DND-41 (cell line): Measurements from ENCODE around the gene PIK3R4.

ENCODE experiments used
- ATAC-seq: fragments of 200-7000 bp; cut with Tn5 transposase; 3 replicates; pipeline ENCODE4 v1.9.1; 2021; ENCODE audit warnings: low read depth; ENCODE audit not compliant: insufficient read depth
- DNase-seq: peaks from one replicate; pipeline ENCODE4 v3.0.0-alpha.2; 2020
- H2AFZ ChIP-seq: 2 replicates; pipeline ENCODE4 v1.6.0; 2012; ENCODE audit warnings: low read depth, low read length
- H3K27ac ChIP-seq: 2 replicates; pipeline ENCODE4 v1.5.1; 2012; ENCODE audit warnings: low read length, inconsistent platforms
- H3K27me3 ChIP-seq: fragments of 200-600 bp; sonication (generic); 2 replicates; pipeline ENCODE4 v1.6.0; 2012; ENCODE audit warnings: low read length, mild to moderate bottlenecking, inconsistent platforms; ENCODE audit not compliant: insufficient read depth, poor library complexity
- H3K36me3 ChIP-seq: 2 replicates; pipeline ENCODE4 v1.5.1; 2012; ENCODE audit warnings: low read length, inconsistent platforms; ENCODE audit not compliant: insufficient read depth
- H3K4me1 ChIP-seq: 2 replicates; pipeline ENCODE4 v1.5.1; 2012; ENCODE audit warnings: mild to moderate bottlenecking, low read length; ENCODE audit not compliant: insufficient read depth
- H3K4me2 ChIP-seq: 2 replicates; pipeline ENCODE4 v1.6.0; 2012; ENCODE audit warnings: mild to moderate bottlenecking, moderate library complexity, low read length, inconsistent platforms; ENCODE audit not compliant: insufficient read depth
- H3K4me3 ChIP-seq, 2 experiments: fragments of 200-600 bp in 1 of 2; shearing (Covaris generic) in 1 of 2; 2 replicates each; pipeline ENCODE4 v1.5.1; 2012 to 2016; ENCODE audit warnings: inconsistent platforms in 2 of 2, low read length in 2 of 2, mild to moderate bottlenecking in 2 of 2, low read depth in 1 of 2, moderate library complexity in 1 of 2
- H3K79me2 ChIP-seq: 2 replicates; pipeline ENCODE4 v1.6.0; 2012; ENCODE audit warnings: low read length, inconsistent platforms; ENCODE audit not compliant: insufficient read depth
- H3K9ac ChIP-seq: 2 replicates; pipeline ENCODE4 v1.6.0; 2012; ENCODE audit warnings: low read depth, mild to moderate bottlenecking, inconsistent platforms, low read length, moderate library complexity
- H3K9me3 ChIP-seq: 2 replicates; pipeline ENCODE4 v1.5.1; 2012; ENCODE audit warnings: low read length, moderate library complexity, mild to moderate bottlenecking, inconsistent platforms; ENCODE audit not compliant: insufficient read depth, severe bottlenecking
- H4K20me1 ChIP-seq: 2 replicates; pipeline ENCODE4 v1.6.0; 2012; ENCODE audit warnings: low read length; ENCODE audit not compliant: insufficient read depth
- EZH2 ChIP-seq: IDR thresholded peaks from 3 replicates; pipeline ENCODE4 v1.6.1; 2012; ENCODE audit warnings: borderline replicate concordance, low read depth, mild to moderate bottlenecking, moderate library complexity, low read length, inconsistent platforms; ENCODE audit not compliant: severe bottlenecking
- TF ChIP-seq, protein P1 (sequence below): IDR thresholded peaks from 2 replicates; pipeline ENCODE4 v1.5.1; 2012; ENCODE audit warnings: borderline replicate concordance, low read length, moderate library complexity, mild to moderate bottlenecking; ENCODE audit not compliant: poor library complexity, severe bottlenecking; ENCODE audit errors: extremely low read depth

The PIK3R4 gene

DNA sequence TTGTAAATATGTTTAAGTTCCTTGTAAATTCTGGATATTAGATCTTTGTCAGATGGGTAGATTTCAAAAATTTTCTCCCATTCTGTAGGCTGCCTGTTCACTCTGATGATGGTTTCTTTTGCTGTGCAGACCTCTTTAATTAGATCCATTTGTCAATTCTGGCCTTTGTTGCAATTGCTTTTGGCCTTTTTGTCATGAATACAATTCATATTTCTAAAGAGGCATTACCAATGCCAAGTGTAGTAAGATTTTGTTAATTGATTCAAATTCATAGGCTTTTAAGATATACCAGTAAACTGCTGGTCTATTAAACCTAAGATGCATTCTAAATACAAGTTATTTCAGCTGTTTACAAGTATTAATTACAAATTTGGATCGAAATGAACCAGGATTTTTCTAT is 31.0 kb downstream of the PIK3R4 start:
- Histone ChIP-seq H3K79me2 (no peaks in the 10 kb centered on the region), H3K27ac (no peak overlapping the region), H3K4me1 (no peaks in the 10 kb centered on the region), H2AFZ (no peak overlapping the region), H3K9me3 (no peaks in the 10 kb centered on the region), H3K9ac (no peak overlapping the region), H4K20me1 (no peaks in the 10 kb centered on the region), H3K27me3 (no peaks in the 10 kb centered on the region), H3K4me3 (no peak overlapping the region), H3K36me3 (peaks cover 40% of the 10 kb centered on the region), H3K4me2 (no peak overlapping the region)
- DNase-seq = no peak
- TF ChIP-seq, protein P1, sequence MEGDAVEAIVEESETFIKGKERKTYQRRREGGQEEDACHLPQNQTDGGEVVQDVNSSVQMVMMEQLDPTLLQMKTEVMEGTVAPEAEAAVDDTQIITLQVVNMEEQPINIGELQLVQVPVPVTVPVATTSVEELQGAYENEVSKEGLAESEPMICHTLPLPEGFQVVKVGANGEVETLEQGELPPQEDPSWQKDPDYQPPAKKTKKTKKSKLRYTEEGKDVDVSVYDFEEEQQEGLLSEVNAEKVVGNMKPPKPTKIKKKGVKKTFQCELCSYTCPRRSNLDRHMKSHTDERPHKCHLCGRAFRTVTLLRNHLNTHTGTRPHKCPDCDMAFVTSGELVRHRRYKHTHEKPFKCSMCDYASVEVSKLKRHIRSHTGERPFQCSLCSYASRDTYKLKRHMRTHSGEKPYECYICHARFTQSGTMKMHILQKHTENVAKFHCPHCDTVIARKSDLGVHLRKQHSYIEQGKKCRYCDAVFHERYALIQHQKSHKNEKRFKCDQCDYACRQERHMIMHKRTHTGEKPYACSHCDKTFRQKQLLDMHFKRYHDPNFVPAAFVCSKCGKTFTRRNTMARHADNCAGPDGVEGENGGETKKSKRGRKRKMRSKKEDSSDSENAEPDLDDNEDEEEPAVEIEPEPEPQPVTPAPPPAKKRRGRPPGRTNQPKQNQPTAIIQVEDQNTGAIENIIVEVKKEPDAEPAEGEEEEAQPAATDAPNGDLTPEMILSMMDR = no peak
- no peak for TF ChIP-seq EZH2
- no peak for ATAC-seq

DNA sequence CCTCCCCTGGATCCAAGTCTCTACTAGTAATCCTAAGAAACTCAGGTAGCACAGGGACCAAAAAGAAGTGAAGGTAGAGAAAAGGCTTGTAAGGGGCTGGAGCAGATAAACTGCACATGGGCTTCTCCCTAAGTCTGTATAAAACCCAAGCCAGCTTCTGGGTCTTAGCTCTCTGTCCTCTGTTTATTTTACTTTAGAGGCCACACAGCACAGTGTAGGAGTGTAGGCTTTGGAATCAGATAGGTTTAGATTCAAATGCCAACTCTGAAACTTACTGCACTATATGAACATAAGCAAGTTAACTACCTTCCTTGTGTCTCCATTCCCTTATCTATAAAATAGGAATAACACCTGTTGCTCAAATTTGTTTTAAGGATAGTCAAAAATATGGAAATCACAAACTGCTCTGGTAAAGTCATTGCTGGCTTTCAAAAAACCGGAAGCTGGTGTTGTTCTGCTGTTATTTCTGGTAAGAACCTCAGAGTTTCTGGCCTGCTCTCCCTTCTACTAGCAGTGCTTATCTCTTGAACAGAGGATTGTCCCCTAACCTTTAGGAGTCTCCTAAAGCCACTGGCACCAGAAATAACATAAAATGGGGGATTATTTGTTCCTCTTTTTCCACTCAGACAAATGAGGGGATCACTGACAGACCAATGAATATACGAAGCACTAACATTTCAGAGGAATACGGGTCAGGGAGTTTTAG is 33.8 kb downstream of the PIK3R4 start:
- no peak for DNase-seq
- no peak for ATAC-seq

DNA sequence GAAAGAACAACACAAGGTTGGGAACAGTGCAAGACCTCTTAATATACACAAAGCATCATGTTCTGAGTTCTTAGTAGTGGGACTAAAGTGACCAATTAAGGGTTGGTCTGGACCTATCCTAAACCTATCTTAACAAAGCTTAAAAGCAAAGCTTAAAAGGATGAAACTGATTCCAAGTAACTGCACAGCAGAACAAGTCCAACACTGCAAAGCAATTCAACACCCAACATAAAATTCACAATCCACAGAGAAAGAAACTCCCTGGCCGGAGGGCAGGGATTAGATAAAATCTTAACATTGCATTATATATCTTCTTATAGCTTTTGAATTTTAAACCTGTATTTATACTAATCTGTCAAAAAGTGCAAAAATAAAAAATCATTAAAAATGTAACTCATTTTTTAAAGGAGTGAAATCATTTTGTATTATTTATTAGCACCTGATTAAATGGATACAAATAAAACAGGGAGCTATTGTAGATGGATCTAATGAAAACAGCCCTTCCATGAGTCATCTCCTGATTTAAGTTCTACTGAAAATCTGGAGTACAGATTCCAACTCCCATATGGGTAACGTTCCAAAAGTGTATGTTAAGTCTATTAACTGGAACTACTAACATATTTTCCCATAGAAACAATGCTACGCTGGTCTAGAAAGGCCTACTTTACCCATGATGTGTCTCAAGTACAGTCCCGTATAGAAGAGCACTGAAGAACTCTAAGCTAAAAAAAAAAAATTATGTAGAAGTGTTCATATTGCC is 34.9 kb downstream of the PIK3R4 start:
- H3K27me3 ChIP-seq = no peaks in the 10 kb centered on the region
- H3K4me1 ChIP-seq = no peaks in the 10 kb centered on the region
- TF ChIP-seq EZH2 = no peak
- TF ChIP-seq, protein P1 = no peak
- no peak overlapping the region for H3K9ac ChIP-seq
- no peaks in the 10 kb centered on the region for H3K9me3 ChIP-seq
- H3K4me3 ChIP-seq = no peak overlapping the region
- no peak overlapping the region for H3K27ac ChIP-seq
- peaks cover 45% of the 10 kb centered on the region for H3K36me3 ChIP-seq
- no peaks in the 10 kb centered on the region for H3K79me2 ChIP-seq
- no peak overlapping the region for H3K4me2 ChIP-seq
- no peak overlapping the region for H2AFZ ChIP-seq
- DNase-seq (no peak), ATAC-seq (no peak)
- H4K20me1 ChIP-seq = no peaks in the 10 kb centered on the region

More for the DNA sequence above, 33.8 kb downstream of the PIK3R4 start:
- Histone ChIP-seq H3K4me3 (no peak overlapping the region), H2AFZ (no peak overlapping the region), H3K4me2 (no peak overlapping the region), H3K9me3 (no peaks in the 10 kb centered on the region), H3K27ac (no peak overlapping the region), H3K36me3 (peaks cover 44% of the 10 kb centered on the region), H3K4me1 (no peaks in the 10 kb centered on the region), H3K79me2 (no peaks in the 10 kb centered on the region), H4K20me1 (no peaks in the 10 kb centered on the region), H3K27me3 (no peaks in the 10 kb centered on the region), H3K9ac (no peak overlapping the region)
- no peak for TF ChIP-seq EZH2
- TF ChIP-seq, protein P1 = no peak
